Activated CD4-positive, alpha-beta T cell treated with anti-CD3 and anti-CD28 coated beads for 24 hours (primary cell): Measurements from ENCODE around the gene PLEKHG2.
A peak's percentile ranks its signal among the peaks of the same experiment; 100 is the strongest.

Experiments
- DNase-seq, 2 donors: peaks; one replicate each; pipeline ENCODE4 v3.0.0-alpha.2; 2020; ENCODE audit warnings: low read depth in 2 of 2

The PLEKHG2 gene

GRCh38 chr19:39384839-39385568 lies 27.5 kb upstream of the PLEKHG2 start:
- DNase-seq, result no peak

GRCh38 chr19:39385629-39386411 lies 26.6 kb upstream of the PLEKHG2 start:
- no peak for DNase-seq

- DNase-seq, result no peak
Observed at GRCh38 chr19:39386557-39386956, 25.9 kb upstream of the PLEKHG2 start.

GRCh38 chr19:39388657-39389056 lies 23.8 kb upstream of the PLEKHG2 start:
- DNase-seq, result no peak

- DNase-seq, result no peak
Observed at GRCh38 chr19:39389631-39390414, 22.6 kb upstream of the PLEKHG2 start.

- peak in 1 of 2 donors; percentile 60 for DNase-seq
Observed at GRCh38 chr19:39390451-39390750, 22.1 kb upstream of the PLEKHG2 start.

- DNase-seq, result peak; percentile 87 to 91
Observed at GRCh38 chr19:39390751-39391437, 21.6 kb upstream of the PLEKHG2 start, which contains the start of the genes MED29 and PAF1. TSS of gene MED29 (plus strand) at chr19:39391378. CDS start at chr19:39391423, 45 bp downstream. TSS of gene PAF1 (minus strand) at chr19:39391106. CDS start at chr19:39390864, 242 bp downstream.

- peak; percentile 94 to 96 for DNase-seq
Observed at GRCh38 chr19:39397360-39398296, 14.8 kb upstream of the PLEKHG2 start.

GRCh38 chr19:39398297-39398864 lies 14.1 kb upstream of the PLEKHG2 start:
- DNase-seq, result no peak

GRCh38 chr19:39399668-39400050 lies 12.8 kb upstream of the PLEKHG2 start:
- DNase-seq, result no peak

- DNase-seq, result no peak
Observed at GRCh38 chr19:39400061-39400460, 12.4 kb upstream of the PLEKHG2 start.

GRCh38 chr19:39401070-39401548 lies 11.4 kb upstream of the PLEKHG2 start:
- DNase-seq, result no peak

- peak; percentile 53 to 69 for DNase-seq
Observed at GRCh38 chr19:39401549-39402345, 10.7 kb upstream of the PLEKHG2 start.

- peak; percentile 76 to 78 for DNase-seq
Observed at GRCh38 chr19:39402346-39403300, 9.8 kb upstream of the PLEKHG2 start.

GRCh38 chr19:39403331-39404312 lies 8.8 kb upstream of the PLEKHG2 start:
- DNase-seq, result peak; percentile 90 to 91

- DNase-seq, result no peak
Observed at GRCh38 chr19:39405261-39405957, 7.1 kb upstream of the PLEKHG2 start.
